BLaER1 (cell line): ENCODE measurements around the gene PTPRN2.

Experiments used
- H3K27ac ChIP-seq: shearing (Covaris generic); formaldehyde crosslinking; 2 replicates; pipeline ENCODE4 v1.8.1; 2022
- H3K27me3 ChIP-seq: shearing (Covaris generic); formaldehyde crosslinking; 2 replicates; pipeline ENCODE4 v1.8.1; 2022
- H3K36me3 ChIP-seq: shearing (Covaris generic); formaldehyde crosslinking; 2 replicates; pipeline ENCODE4 v1.8.1; 2022
- H3K4me1 ChIP-seq: shearing (Covaris generic); formaldehyde crosslinking; 2 replicates; pipeline ENCODE4 v1.8.1; 2022
- H3K4me2 ChIP-seq: shearing (Covaris generic); formaldehyde crosslinking; 2 replicates; pipeline ENCODE4 v1.8.1; 2022
- H3K4me3 ChIP-seq: shearing (Covaris generic); formaldehyde crosslinking; 2 replicates; pipeline ENCODE4 v1.8.1; 2022
- H3K9ac ChIP-seq: shearing (Covaris generic); formaldehyde crosslinking; 2 replicates; pipeline ENCODE4 v1.8.1; 2022
- H3K9me3 ChIP-seq: shearing (Covaris generic); formaldehyde crosslinking; 2 replicates; pipeline ENCODE4 v1.8.1; 2022
- H4K20me1 ChIP-seq: shearing (Covaris generic); formaldehyde crosslinking; 2 replicates; pipeline ENCODE4 v1.8.1; 2022
- Cebpa-rat ChIP-seq: shearing (Covaris generic); IDR thresholded peaks from 2 replicates; pipeline ENCODE4 v1.8.1; 2022

PTPRN2 gene

GRCh38 chr7:157529768-157530560 lies 1057.7 kb downstream of the PTPRN2 start:
- TF ChIP-seq Cebpa-rat: no peak
- H3K9me3 ChIP-seq: peaks cover 12% of the 10 kb centered on the region
- H3K4me1 ChIP-seq: peaks cover under 1% of the 10 kb centered on the region; the same call in 1 of the 2 replicates
- H3K4me3 ChIP-seq: no peak overlapping the region
- H3K27me3 ChIP-seq: no peaks in the 10 kb centered on the region
- H3K27ac ChIP-seq: no peak overlapping the region
- no peak overlapping the region for H3K9ac ChIP-seq
- no peaks in the 10 kb centered on the region for H3K36me3 ChIP-seq
- H4K20me1 ChIP-seq: no peaks in the 10 kb centered on the region
- no peak overlapping the region for H3K4me2 ChIP-seq

- H3K27ac ChIP-seq: no peak overlapping the region
- no peaks in the 10 kb centered on the region for H3K27me3 ChIP-seq
These were observed 1058.8 kb downstream of the PTPRN2 start for GRCh38 chr7:157528785-157529341.

DNA sequence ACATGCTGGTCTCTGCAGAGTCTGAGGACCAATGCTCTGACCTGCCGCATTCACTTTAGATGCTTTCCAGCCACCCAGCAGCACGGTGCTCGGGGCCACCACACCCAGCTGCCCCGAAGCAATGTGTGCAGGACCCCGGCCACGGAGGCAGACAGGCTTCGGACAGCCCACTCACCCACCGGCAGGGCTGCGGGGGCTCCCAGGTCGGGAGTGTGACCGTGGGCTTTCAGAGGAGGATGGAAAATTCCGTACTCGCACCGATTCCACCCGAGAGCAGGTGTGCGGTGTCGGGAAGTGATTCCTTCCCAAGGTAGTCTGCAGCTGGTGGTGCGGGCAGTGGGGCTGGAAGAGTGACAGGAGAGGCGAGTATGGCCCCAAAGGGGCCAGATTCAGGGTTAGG lies 1059.9 kb downstream of the PTPRN2 start:
- Histone ChIP-seq H3K4me3 (no peak overlapping the region), H3K9me3 (peaks cover 9% of the 10 kb centered on the region), H3K36me3 (no peaks in the 10 kb centered on the region), H3K4me2 (no peak overlapping the region), H3K27ac (no peak overlapping the region), H3K27me3 (no peaks in the 10 kb centered on the region), H4K20me1 (no peaks in the 10 kb centered on the region), H3K9ac (no peak overlapping the region), H3K4me1 (peaks cover 20% of the 10 kb centered on the region)
- TF ChIP-seq Cebpa-rat: no peak

More at GRCh38 chr7:157528785-157529341, 1058.8 kb downstream of the PTPRN2 start:
- no peaks in the 10 kb centered on the region for H3K36me3 ChIP-seq
- no peak overlapping the region for H3K4me3 ChIP-seq
- no peak overlapping the region for H3K9ac ChIP-seq
- H4K20me1 ChIP-seq: no peaks in the 10 kb centered on the region
- H3K9me3 ChIP-seq: peaks cover 12% of the 10 kb centered on the region
- peaks cover 11% of the 10 kb centered on the region for H3K4me1 ChIP-seq
- TF ChIP-seq Cebpa-rat: no peak
- no peak overlapping the region for H3K4me2 ChIP-seq

DNA sequence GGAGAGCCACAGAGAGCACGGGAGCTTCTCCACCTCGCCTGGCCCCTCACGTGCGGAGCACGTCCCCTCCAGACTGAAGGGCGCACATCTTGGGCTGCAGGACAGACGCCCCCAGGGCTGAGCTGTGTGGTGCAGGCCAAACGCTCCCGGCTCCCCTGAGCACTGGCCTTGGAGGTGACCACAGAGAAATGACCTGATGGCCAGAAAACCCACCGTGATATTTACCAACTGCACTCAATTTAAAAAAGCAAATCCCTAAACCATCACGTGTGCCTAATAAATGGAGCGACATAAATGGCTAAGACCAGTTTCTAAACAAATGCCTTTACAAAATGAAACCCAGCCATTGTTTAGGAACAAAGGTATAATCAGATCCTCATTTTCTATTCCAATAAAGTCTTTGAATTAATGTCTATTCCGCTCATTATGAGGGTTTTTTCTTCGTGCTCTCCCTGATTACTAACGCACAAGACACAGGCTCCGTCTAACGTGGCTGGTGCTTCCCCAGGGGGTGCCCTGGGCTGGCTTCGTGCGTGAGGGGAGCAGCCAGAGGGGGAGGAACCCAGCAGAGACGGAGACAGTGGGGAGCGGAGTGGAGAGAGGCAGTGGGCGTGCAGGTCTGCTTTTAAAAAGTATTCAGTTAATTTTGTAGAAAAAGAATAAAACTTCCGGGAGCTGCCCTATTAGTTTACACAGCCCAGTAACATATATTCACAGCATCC lies 1060.5 kb downstream of the PTPRN2 start:
- no peaks in the 10 kb centered on the region for H3K27me3 ChIP-seq
- H3K36me3 ChIP-seq: no peaks in the 10 kb centered on the region
- no peak overlapping the region for H3K27ac ChIP-seq
- H3K9me3 ChIP-seq: peaks cover 3% of the 10 kb centered on the region
- no peaks in the 10 kb centered on the region for H4K20me1 ChIP-seq
- H3K9ac ChIP-seq: no peak overlapping the region
- TF ChIP-seq Cebpa-rat: no peak
- no peak overlapping the region for H3K4me3 ChIP-seq
- H3K4me1 ChIP-seq: peaks cover 20% of the 10 kb centered on the region
- H3K4me2 ChIP-seq: no peak overlapping the region

DNA sequence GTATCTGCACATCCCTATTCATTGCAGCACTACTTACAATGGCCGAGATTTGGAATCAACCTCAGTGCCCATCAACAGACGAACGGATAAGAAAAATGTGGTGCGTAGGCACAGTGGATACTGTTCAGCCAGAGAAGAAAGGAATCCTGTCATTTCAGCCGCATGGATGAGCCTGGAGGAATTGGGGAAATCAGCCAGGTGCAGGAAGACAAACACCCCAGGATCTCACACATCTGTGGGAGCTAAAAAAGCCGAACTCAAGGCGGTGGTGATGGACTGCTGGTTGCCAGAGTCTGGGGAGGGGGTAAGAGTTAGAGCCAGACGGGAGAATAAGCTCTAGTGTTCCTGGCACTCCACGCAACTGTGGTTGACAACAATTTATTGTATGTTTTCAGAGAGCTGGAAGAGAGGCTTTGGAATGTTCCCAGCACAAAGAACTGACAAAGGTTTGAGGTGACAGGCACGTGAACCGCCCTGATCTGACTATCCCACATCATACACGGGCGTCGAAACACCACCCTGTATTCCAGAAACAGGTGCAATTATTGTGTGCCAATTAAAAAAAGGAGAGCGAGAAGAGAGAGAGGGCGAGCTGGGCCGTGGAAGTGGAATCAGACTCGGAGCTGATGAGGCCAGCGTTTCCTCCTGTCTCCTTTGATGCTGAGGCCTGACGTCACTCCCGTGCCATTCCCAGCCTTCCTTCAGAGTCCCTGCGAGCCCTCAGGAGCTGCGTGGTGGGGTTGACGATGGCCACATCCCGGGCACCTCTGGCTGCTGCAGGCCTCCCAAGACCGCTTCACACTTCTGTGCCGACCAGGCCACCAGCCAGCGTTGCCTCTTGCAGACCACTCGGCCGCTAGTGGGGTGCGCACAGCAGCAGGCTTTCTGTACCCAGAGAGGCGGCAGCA lies 1061.4 kb downstream of the PTPRN2 start:
- Histone ChIP-seq H3K9me3 (no peaks in the 10 kb centered on the region), H3K9ac (no peak overlapping the region), H3K36me3 (no peaks in the 10 kb centered on the region), H3K4me3 (no peak overlapping the region), H3K27me3 (no peaks in the 10 kb centered on the region), H4K20me1 (no peaks in the 10 kb centered on the region), H3K4me1 (peaks cover 23% of the 10 kb centered on the region), H3K4me2 (no peak overlapping the region), H3K27ac (no peak overlapping the region)
- TF ChIP-seq Cebpa-rat: no peak

DNA sequence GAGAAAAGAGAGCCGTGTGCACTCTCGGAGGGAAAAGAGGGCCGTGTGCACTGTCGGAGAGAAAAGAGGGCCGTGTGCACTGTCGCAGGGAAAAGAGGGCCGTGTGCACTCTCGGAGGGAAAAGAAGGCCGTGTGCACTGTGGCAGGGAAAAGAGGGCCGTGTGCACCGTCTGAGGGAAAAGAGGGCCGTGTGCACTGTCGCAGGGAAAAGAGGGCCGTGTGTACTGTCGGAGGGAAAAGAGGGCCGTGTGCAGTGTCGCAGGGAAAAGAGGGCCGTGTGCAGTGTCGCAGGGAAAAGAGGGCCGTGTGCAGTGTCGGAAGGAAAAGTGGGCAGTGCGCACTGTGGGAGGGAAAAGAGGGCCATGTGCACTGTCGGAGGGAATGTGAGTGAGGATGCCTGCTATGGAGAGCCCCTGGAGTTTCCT lies 1062.1 kb downstream of the PTPRN2 start:
- no peak overlapping the region for H3K4me3 ChIP-seq
- no peaks in the 10 kb centered on the region for H3K9me3 ChIP-seq
- no peak overlapping the region for H3K27ac ChIP-seq
- H3K4me2 ChIP-seq: no peak overlapping the region
- H3K27me3 ChIP-seq: no peaks in the 10 kb centered on the region
- no peaks in the 10 kb centered on the region for H4K20me1 ChIP-seq
- H3K4me1 ChIP-seq: peaks cover 30% of the 10 kb centered on the region
- no peak for TF ChIP-seq Cebpa-rat
- H3K9ac ChIP-seq: no peak overlapping the region
- H3K36me3 ChIP-seq: no peaks in the 10 kb centered on the region

- no peaks in the 10 kb centered on the region for H3K9me3 ChIP-seq
- H3K27me3 ChIP-seq: no peaks in the 10 kb centered on the region
- H3K4me1 ChIP-seq: peaks cover 38% of the 10 kb centered on the region
- H3K4me3 ChIP-seq: no peak overlapping the region
- no peaks in the 10 kb centered on the region for H4K20me1 ChIP-seq
- H3K9ac ChIP-seq: no peak overlapping the region; the same call in 1 of the 2 replicates
- TF ChIP-seq Cebpa-rat: no peak
- H3K36me3 ChIP-seq: no peaks in the 10 kb centered on the region
- no peak overlapping the region for H3K27ac ChIP-seq
- peak overlapping the region; percentile 79 for H3K4me2 ChIP-seq
These were observed 1062.9 kb downstream of the PTPRN2 start for GRCh38 chr7:157524731-157525130.

- H3K4me2 ChIP-seq: peak overlapping the region; percentile 79
These were observed 1063.7 kb downstream of the PTPRN2 start for GRCh38 chr7:157523766-157524421.

DNA sequence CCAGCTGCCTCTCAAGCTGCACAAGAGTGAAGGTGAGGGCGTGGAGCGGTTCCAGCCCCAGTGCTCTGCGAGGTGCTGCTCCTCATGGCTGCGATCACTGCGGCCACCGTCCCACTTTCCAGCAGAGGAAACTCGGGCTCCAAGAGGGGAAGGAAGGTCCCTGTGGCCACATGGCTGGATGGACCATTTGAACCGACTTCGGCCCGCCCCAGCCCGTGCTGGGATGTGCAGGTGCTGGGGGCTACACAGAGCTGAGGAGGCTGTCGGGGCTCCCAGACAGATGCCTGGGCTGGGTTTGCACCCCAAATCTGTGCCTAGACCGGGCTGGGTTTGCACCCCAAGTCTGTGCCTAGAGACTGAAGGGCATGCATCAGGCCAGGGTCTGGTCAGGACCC lies 1064.3 kb downstream of the PTPRN2 start:
- no peak for TF ChIP-seq Cebpa-rat
- no peaks in the 10 kb centered on the region for H3K27me3 ChIP-seq

More at GRCh38 chr7:157523766-157524421, 1063.7 kb downstream of the PTPRN2 start:
- Histone ChIP-seq H3K4me3 (no peak overlapping the region; the same call in 1 of the 2 replicates), H4K20me1 (no peaks in the 10 kb centered on the region), H3K36me3 (no peaks in the 10 kb centered on the region), H3K27ac (no peak overlapping the region), H3K27me3 (no peaks in the 10 kb centered on the region), H3K9me3 (no peaks in the 10 kb centered on the region), H3K9ac (no peak overlapping the region), H3K4me1 (peaks cover 44% of the 10 kb centered on the region)
- no peak for TF ChIP-seq Cebpa-rat

More for the DNA sequence above, 1064.3 kb downstream of the PTPRN2 start:
- Histone ChIP-seq H3K9ac (no peak overlapping the region), H4K20me1 (no peaks in the 10 kb centered on the region), H3K36me3 (no peaks in the 10 kb centered on the region), H3K4me2 (peak overlapping the region; percentile 79), H3K27ac (no peak overlapping the region), H3K4me1 (peaks cover 44% of the 10 kb centered on the region), H3K9me3 (no peaks in the 10 kb centered on the region), H3K4me3 (no peak overlapping the region)
